GM06990 (cell line): Measurements from ENCODE around the gene FANCC.

Experiments
- DNase-seq: peaks from one replicate; pipeline ENCODE4 v3.0.0-alpha.2; 2011; ENCODE audit not compliant: insufficient read length; ENCODE audit errors: extremely low read depth
- H3K27me3 ChIP-seq: replicated peaks from 2 replicates; pipeline ENCODE4 v1.6.0; 2011; ENCODE audit warnings: low read length; ENCODE audit not compliant: control insufficient read depth, insufficient read depth
- H3K36me3 ChIP-seq: 2 replicates; pipeline ENCODE4 v1.5.1; 2011; ENCODE audit warnings: low read length; ENCODE audit not compliant: control insufficient read depth, insufficient read depth
- H3K4me3 ChIP-seq: replicated peaks from 2 replicates; pipeline ENCODE4 v1.5.1; 2011; ENCODE audit warnings: low read depth, mild to moderate bottlenecking, control low read depth, low read length
- CTCF ChIP-seq: IDR thresholded peaks from 2 replicates; pipeline ENCODE4 v1.5.1; 2011; ENCODE audit warnings: low read length, control low read depth, mild to moderate bottlenecking, inconsistent platforms; ENCODE audit not compliant: insufficient read depth, poor library complexity, severe bottlenecking

The FANCC gene

GRCh38 chr9:95165004-95165403 lies 152.5 kb downstream of the FANCC start:
- DNase-seq, result no peak
- no peaks in the 10 kb centered on the region for H3K36me3 ChIP-seq
- TF ChIP-seq CTCF, result no peak
- no peak overlapping the region for H3K4me3 ChIP-seq
- H3K27me3 ChIP-seq, result no peaks in the 10 kb centered on the region

- DNase-seq, result peak; percentile 50
- Histone ChIP-seq H3K36me3 (no peaks in the 10 kb centered on the region), H3K27me3 (no peaks in the 10 kb centered on the region), H3K4me3 (no peak overlapping the region)
- TF ChIP-seq CTCF, result no peak
Observed at GRCh38 chr9:95157481-95158151, 159.9 kb downstream of the FANCC start.

GRCh38 chr9:95156074-95156473 lies 161.4 kb downstream of the FANCC start:
- H3K36me3 ChIP-seq, result no peaks in the 10 kb centered on the region
- DNase-seq, result no peak
- no peak for TF ChIP-seq CTCF
- no peaks in the 10 kb centered on the region for H3K27me3 ChIP-seq
- no peak overlapping the region for H3K4me3 ChIP-seq

- DNase-seq, result no peak
- Histone ChIP-seq H3K36me3 (no peaks in the 10 kb centered on the region), H3K27me3 (no peaks in the 10 kb centered on the region), H3K4me3 (no peak overlapping the region)
- TF ChIP-seq CTCF, result no peak
Observed at GRCh38 chr9:95155220-95155619, 162.3 kb downstream of the FANCC start.

- Histone ChIP-seq H3K27me3 (no peaks in the 10 kb centered on the region), H3K4me3 (no peak overlapping the region), H3K36me3 (no peaks in the 10 kb centered on the region)
- DNase-seq, result no peak
- TF ChIP-seq CTCF, result no peak
Observed at GRCh38 chr9:95150903-95151302, 166.6 kb downstream of the FANCC start.

GRCh38 chr9:95148208-95148520 lies 169.3 kb downstream of the FANCC start:
- no peak overlapping the region for H3K4me3 ChIP-seq
- DNase-seq, result no peak
- H3K27me3 ChIP-seq, result no peaks in the 10 kb centered on the region
- no peak for TF ChIP-seq CTCF
- no peaks in the 10 kb centered on the region for H3K36me3 ChIP-seq
